ENCODE data around the gene GRHL3. TPM values are rescaled to one million over a fixed set of nuclear protein-coding genes. Genes with fewer than 3 reads are reported as not detected.
"Not testable (repeated sequence)": the region's sequence is repeated elsewhere in the genome, so short reads cannot be mapped to it uniquely, and the experiment has no call there.

The GRHL3 gene
- total and polyA plus RNA-seq, 2 experiments from 2014 or later = 2.7 to 6.9 TPM

- no peaks in the 10 kb centered on the region for H3K36me3 ChIP-seq (replicated peaks; ENCODE audit: insufficient read depth, low read depth)
- H3K27ac ChIP-seq = no peak overlapping the region
- WGBS (ENCODE audit: low lambda C conversion rate, missing lambda C conversion rate) = 91% methylated on average over 11 of the region's 11 CpGs
- H3K79me2 ChIP-seq = no peaks in the 10 kb centered on the region
- H3K4me1 ChIP-seq (ENCODE audit: insufficient read depth) = no peaks in the 10 kb centered on the region
- no peak for DNase-seq (ENCODE audit: low spot score)
- no peaks in the 10 kb centered on the region for H3K9me2 ChIP-seq (replicated peaks; ENCODE audit: insufficient read depth)
- H3K9me3 ChIP-seq (ENCODE audit: low read depth) = no peaks in the 10 kb centered on the region
- no peaks in the 10 kb centered on the region for H4K20me1 ChIP-seq (ENCODE audit: insufficient read depth, poor library complexity, severe bottlenecking)
- no peak for TF ChIP-seq EZH2phosphoT487 (IDR thresholded peaks at IDR 0.05; ENCODE audit: low read depth, severe bottlenecking, unreplicated experiment)
- TF ChIP-seq CTCF (IDR thresholded peaks at IDR 0.05; ENCODE audit: poor library complexity) = no peak
- no peak for TF ChIP-seq EZH2 (IDR thresholded peaks at IDR 0.05; ENCODE audit: borderline replicate concordance)
- H3K27me3 ChIP-seq = no peaks in the 10 kb centered on the region
- H3K4me2 ChIP-seq = no peak overlapping the region
- H3K4me3 ChIP-seq = no peak overlapping the region
- no peak overlapping the region for H2AFZ ChIP-seq
Observed at GRCh38 chr1:24286246-24287010, 32.7 kb upstream of the GRHL3 start.

- H3K79me2 ChIP-seq; H3K9me3 ChIP-seq (ENCODE audit: low read depth); DNase-seq (ENCODE audit: low spot score); H3K27ac ChIP-seq; H3K9me2 ChIP-seq (replicated peaks; ENCODE audit: insufficient read depth); H3K4me3 ChIP-seq; H2AFZ ChIP-seq; H3K4me2 ChIP-seq; H3K4me1 ChIP-seq (ENCODE audit: insufficient read depth); H3K36me3 ChIP-seq (replicated peaks; ENCODE audit: insufficient read depth, low read depth); H3K27me3 ChIP-seq; H4K20me1 ChIP-seq (ENCODE audit: insufficient read depth, poor library complexity, severe bottlenecking): not testable (repeated sequence)
- 92% methylated on average over 6 of the region's 6 CpGs for WGBS (ENCODE audit: low lambda C conversion rate, missing lambda C conversion rate)
Observed at GRCh38 chr1:24287779-24288178, 31.4 kb upstream of the GRHL3 start.

- no peaks in the 10 kb centered on the region for H4K20me1 ChIP-seq (ENCODE audit: insufficient read depth, poor library complexity, severe bottlenecking)
- no peaks in the 10 kb centered on the region for H3K9me3 ChIP-seq (ENCODE audit: low read depth)
- TF ChIP-seq EZH2phosphoT487 (IDR thresholded peaks at IDR 0.05; ENCODE audit: low read depth, severe bottlenecking, unreplicated experiment) (no peak), CTCF (IDR thresholded peaks at IDR 0.05; ENCODE audit: poor library complexity) (no peak), EZH2 (IDR thresholded peaks at IDR 0.05; ENCODE audit: borderline replicate concordance) (no peak)
- H3K9me2 ChIP-seq (replicated peaks; ENCODE audit: insufficient read depth) = no peaks in the 10 kb centered on the region
- no peaks in the 10 kb centered on the region for H3K79me2 ChIP-seq
- WGBS (ENCODE audit: low lambda C conversion rate, missing lambda C conversion rate) = 100% methylated on average over 1 of the region's 1 CpG
- no peak overlapping the region for H3K4me2 ChIP-seq
- H3K4me3 ChIP-seq = no peak overlapping the region
- no peak overlapping the region for H2AFZ ChIP-seq
- DNase-seq (ENCODE audit: low spot score) = no peak
- no peak overlapping the region for H3K27ac ChIP-seq
- H3K4me1 ChIP-seq (ENCODE audit: insufficient read depth) = no peaks in the 10 kb centered on the region
- no peaks in the 10 kb centered on the region for H3K36me3 ChIP-seq (replicated peaks; ENCODE audit: insufficient read depth, low read depth)
- H3K27me3 ChIP-seq = no peaks in the 10 kb centered on the region
Observed at GRCh38 chr1:24288479-24288878, 30.7 kb upstream of the GRHL3 start.

- 85% methylated on average over 15 of the region's 15 CpGs for WGBS (ENCODE audit: low lambda C conversion rate, missing lambda C conversion rate)
- Histone ChIP-seq H3K27me3 (no peaks in the 10 kb centered on the region), H3K9me2 (replicated peaks; ENCODE audit: insufficient read depth) (no peaks in the 10 kb centered on the region), H3K4me2 (no peak overlapping the region), H3K79me2 (no peaks in the 10 kb centered on the region), H3K27ac (no peak overlapping the region), H3K36me3 (replicated peaks; ENCODE audit: insufficient read depth, low read depth) (no peaks in the 10 kb centered on the region), H4K20me1 (ENCODE audit: insufficient read depth, poor library complexity, severe bottlenecking) (no peaks in the 10 kb centered on the region), H3K4me1 (ENCODE audit: insufficient read depth) (peaks cover 5% of the 10 kb centered on the region), H3K4me3 (no peak overlapping the region), H3K9me3 (ENCODE audit: low read depth) (no peaks in the 10 kb centered on the region), H2AFZ (no peak overlapping the region)
- DNase-seq (ENCODE audit: low spot score) = no peak
- TF ChIP-seq EZH2phosphoT487 (IDR thresholded peaks at IDR 0.05; ENCODE audit: low read depth, severe bottlenecking, unreplicated experiment) (no peak), EZH2 (IDR thresholded peaks at IDR 0.05; ENCODE audit: borderline replicate concordance) (no peak), CTCF (IDR thresholded peaks at IDR 0.05; ENCODE audit: poor library complexity) (no peak)
Observed at GRCh38 chr1:24289937-24290595, 29.1 kb upstream of the GRHL3 start.

Data from hepatocyte (in vitro differentiated cells).